Measurements from ENCODE around the gene SDK1.

SDK1 gene

DNA sequence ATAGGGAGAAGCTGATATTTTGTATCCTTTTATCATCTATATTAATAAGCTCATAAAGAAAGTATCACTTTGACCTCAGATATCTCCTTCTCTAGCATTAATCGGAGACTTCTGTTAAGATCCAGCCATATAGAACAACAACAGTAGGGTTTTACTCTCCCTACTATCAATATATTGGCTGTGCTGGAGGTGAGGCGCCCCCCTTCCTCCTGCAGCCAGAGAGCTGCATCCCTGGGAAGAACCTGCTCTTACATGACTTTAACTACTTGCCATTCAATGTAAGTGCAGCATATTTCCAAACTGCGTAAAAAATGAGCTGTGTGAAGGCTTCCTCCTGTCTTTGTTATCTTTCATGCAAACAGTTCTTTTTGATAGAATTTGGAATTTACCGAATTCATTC lies 247.8 kb downstream of the SDK1 start:
- TF ChIP-seq MYC (IDR thresholded peaks at IDR 0.05; ENCODE audit: low read depth, low read length) (no peak), CTCF (IDR thresholded peaks at IDR 0.05; ENCODE audit: low read depth, low read length) (no peak)
- DNase-seq (ENCODE audit: low read depth), result no peak
- H3K4me3 ChIP-seq (ENCODE audit: low read depth, low read length), result no peak overlapping the region

- H3K4me3 ChIP-seq (ENCODE audit: low read depth, low read length), result no peak overlapping the region
- DNase-seq (ENCODE audit: low read depth), result no peak
- TF ChIP-seq CTCF (IDR thresholded peaks at IDR 0.05; ENCODE audit: low read depth, low read length), result no peak
- TF ChIP-seq MYC (IDR thresholded peaks at IDR 0.05; ENCODE audit: low read depth, low read length), result no peak
- no peak for TF ChIP-seq MAX (IDR thresholded peaks at IDR 0.05; ENCODE audit: low read depth, low read length)
- TF ChIP-seq POLR2A (IDR thresholded peaks at IDR 0.05; ENCODE audit: extremely low read depth, insufficient read length), result no peak
Observed at GRCh38 chr7:3549601-3550000, 248.5 kb downstream of the SDK1 start.

GRCh38 chr7:3551536-3551935 lies 250.5 kb downstream of the SDK1 start:
- no peak for TF ChIP-seq MYC (IDR thresholded peaks at IDR 0.05; ENCODE audit: low read depth, low read length)
- no peak for TF ChIP-seq POLR2A (IDR thresholded peaks at IDR 0.05; ENCODE audit: extremely low read depth, insufficient read length)
- no peak for TF ChIP-seq CTCF (IDR thresholded peaks at IDR 0.05; ENCODE audit: low read depth, low read length)
- TF ChIP-seq MAX (IDR thresholded peaks at IDR 0.05; ENCODE audit: low read depth, low read length), result no peak
- DNase-seq (ENCODE audit: low read depth), result no peak
- no peak overlapping the region for H3K4me3 ChIP-seq (ENCODE audit: low read depth, low read length)

- no peak for DNase-seq (ENCODE audit: low read depth)
- no peak overlapping the region for H3K4me3 ChIP-seq (ENCODE audit: low read depth, low read length)
- TF ChIP-seq MAX (IDR thresholded peaks at IDR 0.05; ENCODE audit: low read depth, low read length) (no peak), MYC (IDR thresholded peaks at IDR 0.05; ENCODE audit: low read depth, low read length) (no peak), CTCF (IDR thresholded peaks at IDR 0.05; ENCODE audit: low read depth, low read length) (no peak), POLR2A (IDR thresholded peaks at IDR 0.05; ENCODE audit: extremely low read depth, insufficient read length) (no peak)
Observed at GRCh38 chr7:3552499-3552898, 251.4 kb downstream of the SDK1 start.

DNA sequence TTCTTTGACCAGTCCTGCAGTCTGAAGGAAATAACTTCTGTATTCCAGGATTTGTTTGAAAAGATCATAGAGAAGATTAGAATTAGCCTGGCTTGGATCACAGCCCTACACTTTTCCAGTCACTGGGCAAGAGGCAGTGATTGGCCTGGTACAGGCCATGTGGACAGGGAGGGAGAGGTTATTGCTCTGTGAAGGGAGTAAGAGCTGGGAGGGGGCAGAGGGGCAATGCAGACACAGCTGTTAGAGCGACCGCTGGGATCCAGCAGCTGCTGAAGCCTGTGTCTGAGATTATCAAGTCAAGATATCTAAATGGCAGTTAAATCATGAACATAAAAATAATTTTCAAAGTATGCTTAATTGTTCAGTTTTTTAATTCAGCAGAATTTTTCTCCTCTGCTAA lies 257.3 kb downstream of the SDK1 start:
- H3K4me3 ChIP-seq (ENCODE audit: low read depth, low read length), result no peak overlapping the region
- DNase-seq (ENCODE audit: low read depth), result no peak
- TF ChIP-seq POLR2A (IDR thresholded peaks at IDR 0.05; ENCODE audit: extremely low read depth, insufficient read length), result no peak
- TF ChIP-seq CTCF (IDR thresholded peaks at IDR 0.05; ENCODE audit: low read depth, low read length), result no peak
- no peak for TF ChIP-seq MAX (IDR thresholded peaks at IDR 0.05; ENCODE audit: low read depth, low read length)
- no peak for TF ChIP-seq MYC (IDR thresholded peaks at IDR 0.05; ENCODE audit: low read depth, low read length)

GRCh38 chr7:3559278-3559677 lies 258.2 kb downstream of the SDK1 start:
- TF ChIP-seq MAX (IDR thresholded peaks at IDR 0.05; ENCODE audit: low read depth, low read length) (no peak), MYC (IDR thresholded peaks at IDR 0.05; ENCODE audit: low read depth, low read length) (no peak), POLR2A (IDR thresholded peaks at IDR 0.05; ENCODE audit: extremely low read depth, insufficient read length) (no peak), CTCF (IDR thresholded peaks at IDR 0.05; ENCODE audit: low read depth, low read length) (no peak)
- H3K4me3 ChIP-seq (ENCODE audit: low read depth, low read length), result no peak overlapping the region
- no peak for DNase-seq (ENCODE audit: low read depth)

Data from NB4 (cell line).